NCI-H2081 treated with DMSO at 0.1 percent for 48 hours (cell line): ENCODE results near the gene SHC3.

ENCODE experiments used
- DNase-seq: peaks from one replicate; lab custom pipeline; 2025; lab: John Stamatoyannopoulos, UW

SHC3 gene

GRCh38 chr9:89052470-89053097, 126.0 kb downstream of the SHC3 start:
- DNase-seq: no peak

DNA sequence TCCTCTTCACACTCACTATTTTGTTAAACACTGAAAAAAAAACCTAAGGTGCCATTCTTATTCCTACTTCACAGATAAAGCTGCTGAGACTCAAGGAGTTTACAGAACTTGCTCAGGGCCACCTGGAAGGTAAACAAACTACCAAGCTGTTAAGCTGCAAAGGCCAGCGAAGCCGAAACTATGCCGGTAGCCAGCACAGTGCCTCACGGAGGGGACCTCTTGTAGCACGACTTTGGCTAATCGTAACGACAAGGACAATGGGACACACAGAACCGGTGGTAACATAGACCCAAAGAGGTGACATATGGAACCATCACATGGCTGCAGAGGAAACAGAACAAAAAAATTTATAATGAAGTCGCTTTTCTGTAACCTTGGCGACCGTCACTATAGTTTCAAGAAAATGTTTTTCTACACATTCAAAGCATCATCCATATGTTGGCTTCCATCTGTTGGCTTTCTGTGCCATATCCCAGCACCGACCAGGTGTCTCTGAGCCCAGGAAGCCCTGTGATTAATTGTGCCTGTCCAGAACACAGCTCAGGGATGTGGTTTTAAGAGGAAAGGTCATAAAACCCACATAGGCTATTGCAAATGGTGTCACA, 127.1 kb downstream of the SHC3 start:
- DNase-seq: no peak

GRCh38 chr9:89049646-89050045, 129.0 kb downstream of the SHC3 start:
- no peak for DNase-seq

- DNase-seq: no peak
These were observed 130.0 kb downstream of the SHC3 start for GRCh38 chr9:89048616-89049015.

- no peak for DNase-seq
These were observed 131.0 kb downstream of the SHC3 start for GRCh38 chr9:89047667-89048066.

GRCh38 chr9:89046832-89047231, 131.8 kb downstream of the SHC3 start:
- no peak for DNase-seq

DNA sequence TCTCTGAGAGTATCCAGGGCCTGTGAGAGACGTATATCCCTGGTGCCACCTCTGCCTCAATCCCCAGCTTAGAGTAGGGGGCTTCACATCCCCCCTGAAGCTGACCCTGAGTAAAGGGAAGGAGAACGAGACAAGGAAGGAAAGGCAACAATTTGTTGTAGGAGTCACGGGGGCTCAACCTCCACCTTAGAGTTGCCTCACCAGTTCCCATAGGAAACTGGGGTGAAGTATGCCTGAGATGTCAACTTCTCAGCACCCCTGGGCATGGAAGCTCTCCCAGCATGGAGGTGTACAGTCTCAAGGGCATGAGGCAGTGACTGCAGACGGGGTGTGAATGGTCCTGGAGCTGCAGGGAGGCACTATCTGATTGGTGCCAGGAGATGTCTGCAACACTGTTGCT, 133.7 kb downstream of the SHC3 start:
- no peak for DNase-seq

DNA sequence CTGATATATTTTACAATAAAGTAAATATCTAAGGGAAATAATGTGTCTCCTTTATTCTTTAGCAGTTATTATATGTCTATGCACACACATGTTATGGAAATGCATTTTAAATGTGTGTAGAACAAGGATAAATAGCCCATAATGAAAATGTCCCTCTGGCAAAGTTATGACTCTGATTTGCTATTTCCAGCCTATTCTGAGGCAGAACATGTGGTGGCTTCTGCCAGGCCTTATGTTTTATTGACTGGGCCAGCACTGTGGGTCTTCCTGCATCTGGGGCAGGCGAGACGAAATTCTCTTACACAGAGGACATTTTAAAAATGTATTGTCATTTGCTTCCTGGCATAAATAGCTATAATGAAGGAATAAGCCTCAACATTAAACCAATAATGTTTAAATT, 134.5 kb downstream of the SHC3 start:
- DNase-seq: no peak

- no peak for DNase-seq
These were observed 135.6 kb downstream of the SHC3 start for GRCh38 chr9:89042984-89043383.

DNA sequence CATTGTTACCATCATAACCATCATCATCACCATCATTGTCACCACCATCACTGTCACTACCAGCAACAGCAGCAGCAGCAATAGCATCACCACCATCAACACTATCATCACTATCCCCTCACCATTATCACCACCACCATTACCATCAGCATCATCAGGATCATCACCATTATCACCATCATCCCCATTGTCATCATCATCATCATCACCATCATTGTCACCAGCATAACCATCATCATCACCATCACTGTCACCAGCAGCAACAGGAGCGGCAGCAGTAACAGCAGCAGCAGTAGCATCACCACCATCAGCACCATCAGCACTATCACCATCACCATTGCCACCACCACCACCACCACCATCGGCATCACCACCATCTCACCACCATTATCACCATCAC, 139.0 kb downstream of the SHC3 start:
- no peak for DNase-seq

GRCh38 chr9:89039104-89039465, 139.5 kb downstream of the SHC3 start:
- DNase-seq: no peak

DNA sequence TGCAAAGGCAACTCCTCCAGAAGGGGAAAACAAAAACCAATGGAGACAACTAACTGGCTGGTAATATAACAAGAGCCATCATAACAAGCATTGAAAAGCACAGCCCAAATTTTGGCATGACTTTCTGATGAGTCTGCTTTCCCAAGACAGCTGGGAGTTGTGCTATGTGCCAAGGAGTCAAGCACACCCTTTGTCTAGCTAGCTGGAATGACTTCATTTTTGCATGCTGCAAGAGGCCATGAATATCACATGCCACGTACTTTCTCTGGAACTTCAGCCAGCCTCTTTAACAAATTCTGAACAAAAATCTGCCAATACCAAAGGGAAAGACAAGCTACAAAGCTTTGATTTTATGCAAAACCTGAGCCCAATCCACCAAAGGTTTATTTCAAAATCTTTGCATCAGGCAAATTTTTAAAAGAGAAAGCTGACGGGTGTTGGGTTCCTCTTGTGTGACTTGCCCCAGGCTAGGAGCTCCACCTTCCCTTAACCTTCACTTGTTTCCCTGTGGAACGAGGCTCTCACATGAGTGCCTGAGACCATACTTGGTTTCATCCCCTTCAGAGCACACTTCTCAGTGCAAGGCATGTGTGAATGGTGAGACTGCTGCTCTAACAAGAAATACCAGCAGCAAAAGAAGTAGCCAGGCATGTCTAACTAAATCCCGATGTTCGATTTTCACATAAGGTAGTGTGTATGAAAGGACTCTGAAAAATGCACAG, 140.1 kb downstream of the SHC3 start:
- no peak for DNase-seq

DNA sequence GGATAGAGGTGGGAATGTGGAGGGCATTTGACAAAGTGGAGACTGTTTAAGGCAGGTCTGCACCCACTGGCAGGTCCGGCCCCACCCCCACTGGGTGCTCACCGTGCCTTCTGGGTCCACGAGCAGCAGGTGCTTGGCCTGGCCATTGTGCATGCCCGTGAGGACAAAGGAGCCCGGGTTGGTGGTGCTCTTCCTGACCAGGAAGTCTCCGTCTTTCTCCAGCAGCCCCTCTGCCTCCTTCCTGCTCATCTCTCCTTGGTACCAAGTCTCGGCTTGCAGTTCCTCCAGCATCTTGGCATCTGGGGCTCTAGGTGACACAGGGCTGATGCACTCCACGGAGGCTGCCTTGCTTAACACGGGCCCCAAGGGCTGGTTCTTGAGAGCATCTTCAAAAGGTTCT, 140.7 kb downstream of the SHC3 start:
- DNase-seq: no peak

DNA sequence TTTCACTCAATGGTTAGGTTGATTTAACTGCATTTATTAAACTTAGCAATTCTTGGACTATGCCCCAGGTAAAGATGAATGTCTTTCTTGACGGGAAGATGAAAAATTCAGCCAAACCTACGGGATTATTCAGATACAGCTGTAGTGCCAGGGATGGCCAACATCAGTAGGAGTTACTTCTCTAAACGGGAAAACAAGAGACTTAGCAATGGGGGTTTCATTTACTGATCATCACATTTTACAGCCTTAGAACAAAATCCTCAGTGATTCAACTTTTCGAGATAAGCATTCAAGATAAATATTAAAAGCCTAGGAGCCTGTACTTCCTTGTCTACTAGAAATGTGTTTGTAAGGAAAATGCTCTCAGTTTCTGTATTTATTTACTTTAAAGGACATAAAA, 141.3 kb downstream of the SHC3 start:
- no peak for DNase-seq

DNA sequence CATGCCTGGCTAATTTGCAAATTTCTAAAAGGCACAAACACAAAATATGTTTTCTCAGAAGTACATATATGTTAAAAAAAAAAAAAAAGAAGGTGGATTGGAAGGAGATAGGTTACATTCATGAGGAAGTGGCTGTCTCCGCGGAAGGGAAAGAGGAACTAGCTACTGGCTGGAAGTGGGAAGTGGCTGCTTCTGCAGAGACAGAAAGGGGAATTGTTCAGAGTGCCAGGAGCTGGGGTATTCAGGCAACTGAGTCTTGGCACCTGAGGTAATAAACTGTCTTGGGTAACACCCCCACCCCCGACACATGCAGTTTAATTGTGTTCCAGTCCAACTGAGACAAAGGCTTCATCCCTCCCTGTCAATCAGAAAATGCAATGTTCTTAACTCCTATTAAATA, 141.7 kb downstream of the SHC3 start:
- no peak for DNase-seq

- DNase-seq: no peak
These were observed 142.2 kb downstream of the SHC3 start for GRCh38 chr9:89036383-89036782.

GRCh38 chr9:89032661-89033060, 146.0 kb downstream of the SHC3 start:
- no peak for DNase-seq

DNA sequence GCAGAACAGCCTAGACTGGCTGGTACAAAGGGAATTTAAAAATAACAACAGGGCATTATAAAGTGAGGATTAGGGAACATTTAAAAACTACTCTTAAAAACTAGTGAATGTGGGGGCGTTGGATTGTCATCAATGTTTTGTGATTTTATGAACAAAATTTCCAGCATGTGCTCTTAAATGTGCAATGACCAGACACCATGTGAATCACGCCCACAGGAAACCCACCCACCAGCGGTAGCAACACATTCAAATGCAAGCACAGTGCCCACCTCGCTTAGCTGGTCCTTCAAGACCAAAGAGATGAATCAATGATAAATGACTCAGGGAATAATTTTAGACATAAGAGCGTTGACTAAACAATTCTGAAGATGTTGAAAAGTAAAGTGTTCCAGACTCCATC, 146.4 kb downstream of the SHC3 start:
- no peak for DNase-seq

- no peak for DNase-seq
These were observed 148.8 kb downstream of the SHC3 start for GRCh38 chr9:89029788-89030187.

GRCh38 chr9:89026876-89027275, 151.7 kb downstream of the SHC3 start:
- no peak for DNase-seq

DNA sequence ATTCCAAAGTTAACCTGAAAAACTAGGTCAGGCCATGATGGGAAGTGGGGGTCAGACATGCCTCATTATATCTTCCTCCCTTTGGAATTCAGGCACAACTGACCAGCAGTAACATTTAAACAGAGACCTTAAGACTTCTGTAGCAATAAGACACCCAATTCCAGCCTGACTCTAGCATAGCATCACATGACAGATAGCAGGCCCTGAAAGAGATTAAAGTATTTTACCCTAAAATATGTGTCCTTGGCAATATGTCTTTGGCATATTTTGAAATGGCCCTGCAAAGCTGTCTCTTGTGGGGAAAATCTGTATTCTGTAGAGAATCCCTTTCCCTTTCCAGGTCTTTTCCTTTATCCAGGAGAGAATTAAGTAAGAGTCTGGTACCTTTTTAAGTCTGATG, 153.1 kb downstream of the SHC3 start:
- no peak for DNase-seq

DNA sequence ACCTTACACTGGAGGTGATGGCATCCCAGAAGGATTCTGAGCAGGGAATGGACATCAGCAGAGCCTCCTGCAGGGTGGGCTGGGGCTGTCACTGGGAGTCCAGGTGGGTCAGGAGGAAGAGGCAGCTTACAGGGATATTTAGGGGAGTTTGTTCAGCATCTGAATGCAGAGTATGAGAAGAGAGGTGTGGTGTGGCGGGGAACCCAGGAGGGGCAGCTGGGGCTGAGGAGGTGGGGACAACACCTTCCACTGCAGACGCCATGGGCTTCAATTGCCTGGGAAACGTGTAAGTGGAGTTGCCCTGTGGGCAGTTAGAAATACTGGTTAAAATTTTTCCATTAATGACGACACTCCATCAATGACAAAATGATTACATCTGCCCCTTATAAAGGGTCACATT, 153.9 kb downstream of the SHC3 start:
- no peak for DNase-seq

- DNase-seq: no peak
These were observed 154.9 kb downstream of the SHC3 start for GRCh38 chr9:89023740-89024139.

- DNase-seq: no peak
These were observed 155.7 kb downstream of the SHC3 start for GRCh38 chr9:89022902-89023301.
